Measurements from ENCODE around the gene SIPA1L3.

SIPA1L3 gene

GRCh38 chr19:38204728-38205127, 297.7 kb downstream of the SIPA1L3 start:
- TF ChIP-seq, protein P1, sequence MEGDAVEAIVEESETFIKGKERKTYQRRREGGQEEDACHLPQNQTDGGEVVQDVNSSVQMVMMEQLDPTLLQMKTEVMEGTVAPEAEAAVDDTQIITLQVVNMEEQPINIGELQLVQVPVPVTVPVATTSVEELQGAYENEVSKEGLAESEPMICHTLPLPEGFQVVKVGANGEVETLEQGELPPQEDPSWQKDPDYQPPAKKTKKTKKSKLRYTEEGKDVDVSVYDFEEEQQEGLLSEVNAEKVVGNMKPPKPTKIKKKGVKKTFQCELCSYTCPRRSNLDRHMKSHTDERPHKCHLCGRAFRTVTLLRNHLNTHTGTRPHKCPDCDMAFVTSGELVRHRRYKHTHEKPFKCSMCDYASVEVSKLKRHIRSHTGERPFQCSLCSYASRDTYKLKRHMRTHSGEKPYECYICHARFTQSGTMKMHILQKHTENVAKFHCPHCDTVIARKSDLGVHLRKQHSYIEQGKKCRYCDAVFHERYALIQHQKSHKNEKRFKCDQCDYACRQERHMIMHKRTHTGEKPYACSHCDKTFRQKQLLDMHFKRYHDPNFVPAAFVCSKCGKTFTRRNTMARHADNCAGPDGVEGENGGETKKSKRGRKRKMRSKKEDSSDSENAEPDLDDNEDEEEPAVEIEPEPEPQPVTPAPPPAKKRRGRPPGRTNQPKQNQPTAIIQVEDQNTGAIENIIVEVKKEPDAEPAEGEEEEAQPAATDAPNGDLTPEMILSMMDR (conservative IDR thresholded peaks at IDR 0.05; ENCODE audit: low read length), result no peak
- no peak for DNase-seq (ENCODE audit: low read depth)
- no peak overlapping the region for H3K4me3 ChIP-seq (ENCODE audit: low read length)

GRCh38 chr19:38206006-38206745, 299.2 kb downstream of the SIPA1L3 start:
- TF ChIP-seq, protein P1 (conservative IDR thresholded peaks at IDR 0.05; ENCODE audit: low read length), result no peak
- no peak overlapping the region for H3K4me3 ChIP-seq (ENCODE audit: low read length)
- DNase-seq (ENCODE audit: low read depth), result no peak

GRCh38 chr19:38206928-38207327, 299.9 kb downstream of the SIPA1L3 start:
- TF ChIP-seq, protein P1 (conservative IDR thresholded peaks at IDR 0.05; ENCODE audit: low read length), result no peak
- H3K4me3 ChIP-seq (ENCODE audit: low read length), result no peak overlapping the region
- no peak for DNase-seq (ENCODE audit: low read depth)

DNA sequence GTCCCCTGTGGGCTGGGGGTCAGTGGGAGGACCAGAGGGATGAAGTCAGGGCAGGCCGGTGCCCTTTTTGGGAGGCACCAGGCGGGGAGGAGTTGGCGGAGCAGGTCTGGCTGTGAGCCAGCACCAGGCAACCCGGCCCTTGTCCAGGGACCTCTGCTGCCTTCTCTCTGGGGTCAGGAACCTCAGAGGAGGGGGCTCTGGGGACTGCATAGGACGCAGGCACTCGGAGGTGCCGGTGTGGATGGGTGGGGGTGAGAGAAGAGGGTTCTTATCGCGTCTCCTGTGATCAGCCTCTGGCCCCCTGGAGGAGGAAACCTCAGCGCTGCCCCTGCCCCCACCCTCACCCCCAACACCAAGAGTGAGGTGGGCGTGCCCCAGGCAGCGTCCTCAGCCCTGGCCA, 300.5 kb downstream of the SIPA1L3 start:
- no peak for DNase-seq (ENCODE audit: low read depth)
- TF ChIP-seq, protein P1 (conservative IDR thresholded peaks at IDR 0.05; ENCODE audit: low read length), result no peak
- H3K4me3 ChIP-seq (ENCODE audit: low read length), result no peak overlapping the region

DNA sequence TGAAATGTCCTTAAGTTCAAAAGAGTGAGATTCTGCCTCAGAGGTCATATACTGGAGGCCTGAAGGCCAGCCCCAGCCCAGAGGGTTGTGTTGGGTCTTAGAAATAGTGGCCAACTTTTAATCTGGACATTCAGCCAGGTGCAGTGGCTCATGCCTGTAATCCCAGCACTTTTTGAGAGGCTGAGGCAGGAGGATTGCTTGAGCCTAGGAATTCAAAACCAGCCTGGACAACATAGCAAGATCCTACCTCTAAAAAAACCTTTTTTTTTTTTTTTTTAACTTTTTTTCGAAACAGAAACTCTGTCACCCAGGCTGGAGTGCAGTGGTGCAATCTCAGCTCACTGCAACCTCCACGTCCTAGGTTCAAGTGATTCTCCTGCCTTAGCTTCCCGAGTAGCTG, 301.6 kb downstream of the SIPA1L3 start:
- TF ChIP-seq, protein P1 (conservative IDR thresholded peaks at IDR 0.05; ENCODE audit: low read length), result no peak
- H3K4me3 ChIP-seq (ENCODE audit: low read length), result no peak overlapping the region
- DNase-seq (ENCODE audit: low read depth), result no peak

- DNase-seq (ENCODE audit: low read depth), result no peak
- H3K4me3 ChIP-seq (ENCODE audit: low read length), result peak overlapping the region; percentile 42; the same call in 1 of the 2 replicates
- TF ChIP-seq, protein P1 (conservative IDR thresholded peaks at IDR 0.05; ENCODE audit: low read length), result no peak
Measured at GRCh38 chr19:38209152-38209551, 302.1 kb downstream of the SIPA1L3 start.

Measured in AG10803 (cell line).